HG02798 (cell line): ENCODE results near the gene SLC10A4.
"Not testable (repeated sequence)": the region's sequence is repeated elsewhere in the genome, so short reads cannot be mapped to it uniquely, and the experiment has no call there.

ENCODE experiments used
- ATAC-seq: cut with Tn5 transposase; IDR thresholded peaks from one replicate; pipeline ENCODE4 v1.9.1; 2021; ENCODE audit warnings: mild to moderate bottlenecking; ENCODE audit not compliant: unreplicated experiment, poor library complexity

The SLC10A4 gene

GRCh38 chr4:48483006-48483776 lies at the start of gene SLC10A4:
Gene SLC10A4, plus strand, starts transcription at chr4:48483343. Its CDS starts 219 bp downstream, at chr4:48483562.
- ATAC-seq, result no peak

- ATAC-seq, result no peak
These were observed 46.8 kb upstream of the SLC10A4 start for GRCh38 chr4:48436318-48436717.

- ATAC-seq, result no peak
These were observed 43.2 kb upstream of the SLC10A4 start for GRCh38 chr4:48439988-48440387.

- ATAC-seq, result not testable (repeated sequence)
These were observed 42.2 kb upstream of the SLC10A4 start for GRCh38 chr4:48440914-48441313.

- ATAC-seq, result no peak
These were observed 37.4 kb upstream of the SLC10A4 start for GRCh38 chr4:48445704-48446103.

GRCh38 chr4:48446642-48447041 lies 36.5 kb upstream of the SLC10A4 start:
- ATAC-seq, result no peak

GRCh38 chr4:48449151-48449550 lies 34.0 kb upstream of the SLC10A4 start:
- ATAC-seq, result no peak

- ATAC-seq, result no peak
These were observed 32.4 kb upstream of the SLC10A4 start for GRCh38 chr4:48450740-48451139.

- ATAC-seq, result not testable (repeated sequence)
These were observed 31.5 kb upstream of the SLC10A4 start for GRCh38 chr4:48451656-48452055.

- no peak for ATAC-seq
These were observed 28.6 kb upstream of the SLC10A4 start for GRCh38 chr4:48454591-48454990.

GRCh38 chr4:48461000-48461399 lies 22.1 kb upstream of the SLC10A4 start:
- ATAC-seq, result no peak

- ATAC-seq, result no peak
These were observed 20.8 kb upstream of the SLC10A4 start for GRCh38 chr4:48462363-48462762.

GRCh38 chr4:48467442-48467841 lies 15.7 kb upstream of the SLC10A4 start:
- ATAC-seq, result no peak

GRCh38 chr4:48467891-48468290 lies 15.3 kb upstream of the SLC10A4 start:
- no peak for ATAC-seq

- ATAC-seq, result no peak
These were observed 13.0 kb upstream of the SLC10A4 start for GRCh38 chr4:48470137-48470536.

GRCh38 chr4:48470570-48470969 lies 12.6 kb upstream of the SLC10A4 start:
- no peak for ATAC-seq

- ATAC-seq, result no peak
These were observed 10.3 kb upstream of the SLC10A4 start for GRCh38 chr4:48472794-48473193.

- no peak for ATAC-seq
These were observed 7.4 kb upstream of the SLC10A4 start for GRCh38 chr4:48475770-48476169.

GRCh38 chr4:48478273-48478672 lies 4.9 kb upstream of the SLC10A4 start:
- no peak for ATAC-seq

- ATAC-seq, result no peak
These were observed 1.6 kb upstream of the SLC10A4 start for GRCh38 chr4:48481581-48481980.

GRCh38 chr4:48483777-48484493 lies 792 bp downstream of the SLC10A4 start:
- ATAC-seq, result no peak
